ENCODE measurements around the gene SHQ1. TPM values are rescaled to one million over a fixed set of nuclear protein-coding genes. Genes with fewer than 3 reads are reported as not detected.

The SHQ1 gene
- total RNA-seq (10 to 100 TPM; 16.3 to 19.0 TPM), polyA plus RNA-seq (ENCODE audit: insufficient read length in 2 of 2) (10 to 100 TPM; 12.4 to 13.3 TPM)
- long read RNA-seq, donor 1, partial matches to known transcripts = 0 of 3 reads
- long read RNA-seq, donor 1, other reads (novel, unspliced or antisense) = 0 of 3 reads
- long read RNA-seq, donor 2 = 0 reads
- long read RNA-seq, donor 3 = 0 reads
- long read RNA-seq, donor 4, partial matches to known transcripts = 0 of 3 reads
- long read RNA-seq, donor 4, other reads (novel, unspliced or antisense) = 0 of 3 reads

DNA sequence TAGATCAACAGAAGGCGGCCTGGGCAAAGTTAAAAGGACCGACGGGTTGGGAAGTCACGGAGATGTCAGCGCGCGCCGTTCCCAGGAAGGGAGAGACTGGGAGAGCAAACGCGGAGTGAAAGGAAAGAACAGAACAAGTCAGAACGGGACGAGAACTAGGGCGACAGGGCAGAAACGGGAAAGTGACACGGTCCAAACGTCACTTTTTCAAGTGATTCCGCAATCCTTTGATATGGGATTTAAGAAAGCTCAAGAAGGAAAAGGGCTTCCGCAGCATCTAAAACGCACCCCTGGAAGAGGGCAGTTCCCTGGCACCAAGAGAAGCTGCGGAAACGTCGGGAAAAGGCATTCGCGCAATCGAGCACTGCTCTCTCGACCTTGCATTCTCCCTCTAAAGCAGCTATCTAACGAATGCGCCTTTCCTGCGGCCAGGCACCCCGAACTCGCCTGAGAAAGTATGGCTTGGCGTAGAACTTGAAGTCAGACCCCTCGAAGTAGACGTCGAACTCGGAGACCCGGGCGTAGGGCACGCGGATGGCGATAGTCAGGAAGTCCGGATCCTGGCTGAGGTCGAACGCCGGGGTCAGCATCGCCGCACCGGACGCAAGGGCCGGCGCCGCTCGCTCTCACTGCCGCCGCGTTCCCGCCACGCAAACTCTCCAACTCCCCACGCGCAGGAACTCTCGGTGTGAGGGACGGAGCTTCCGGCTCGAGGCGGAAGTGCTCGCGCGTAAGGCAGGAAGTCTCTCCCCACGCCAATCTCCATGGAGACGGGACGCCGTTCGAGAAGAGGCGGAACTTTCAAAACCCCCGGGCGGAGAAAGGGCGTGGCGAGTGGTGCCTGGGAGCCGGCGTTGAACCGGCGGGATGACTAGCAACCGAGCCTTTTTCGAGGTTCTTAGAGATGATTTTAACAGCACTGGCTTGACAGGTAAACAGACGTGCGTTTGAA, at the start of gene SHQ1:
SHQ1 (minus strand) TSS at position 695 of the 952 bp plus-strand sequence; CDS start at position 590, 105 bp downstream.
- under 1% methylated on average over 86 of the region's 86 CpGs for WGBS (ENCODE audit: insufficient coverage)
- Histone ChIP-seq H3K27me3 (ENCODE audit: control insufficient read depth, insufficient read depth, low read length) (peaks cover 4% of the 10 kb centered on the region), H3K4me1 (ENCODE audit: control insufficient read depth, insufficient read depth, low read length) (peaks cover 4% of the 10 kb centered on the region), H3K9me3 (ENCODE audit: control insufficient read depth, insufficient read depth, low read length) (no peaks in the 10 kb centered on the region), H3K27ac (ENCODE audit: low read depth, low read length) (peak within 1 kb of the TSS; percentile 38), H3K36me3 (ENCODE audit: control insufficient read depth, insufficient read depth, low read length) (no peaks in the 10 kb centered on the region), H3K4me3 (ENCODE audit: low read depth, low read length) (peak within 1 kb of the TSS; percentile 65)
- DNase-seq (ENCODE audit: low read depth in 4 of 6, low spot score in 6 of 6) = peak; percentile 84 to 98 (median 91)

- H3K36me3 ChIP-seq (ENCODE audit: control insufficient read depth, insufficient read depth, low read length) = no peaks in the 10 kb centered on the region
- H3K9me3 ChIP-seq (ENCODE audit: control insufficient read depth, insufficient read depth, low read length) = no peaks in the 10 kb centered on the region
- no peak overlapping the region for H3K27ac ChIP-seq (ENCODE audit: low read depth, low read length)
- DNase-seq (ENCODE audit: low read depth in 4 of 6, low spot score in 6 of 6) = no peak
- H3K4me3 ChIP-seq (ENCODE audit: low read depth, low read length) = no peak overlapping the region
- H3K27me3 ChIP-seq (ENCODE audit: control insufficient read depth, insufficient read depth, low read length) = peaks cover 2% of the 10 kb centered on the region
- H3K4me1 ChIP-seq (ENCODE audit: control insufficient read depth, insufficient read depth, low read length) = no peaks in the 10 kb centered on the region
These were observed 49.4 kb upstream of the SHQ1 start for GRCh38 chr3:72897758-72898007.

DNA sequence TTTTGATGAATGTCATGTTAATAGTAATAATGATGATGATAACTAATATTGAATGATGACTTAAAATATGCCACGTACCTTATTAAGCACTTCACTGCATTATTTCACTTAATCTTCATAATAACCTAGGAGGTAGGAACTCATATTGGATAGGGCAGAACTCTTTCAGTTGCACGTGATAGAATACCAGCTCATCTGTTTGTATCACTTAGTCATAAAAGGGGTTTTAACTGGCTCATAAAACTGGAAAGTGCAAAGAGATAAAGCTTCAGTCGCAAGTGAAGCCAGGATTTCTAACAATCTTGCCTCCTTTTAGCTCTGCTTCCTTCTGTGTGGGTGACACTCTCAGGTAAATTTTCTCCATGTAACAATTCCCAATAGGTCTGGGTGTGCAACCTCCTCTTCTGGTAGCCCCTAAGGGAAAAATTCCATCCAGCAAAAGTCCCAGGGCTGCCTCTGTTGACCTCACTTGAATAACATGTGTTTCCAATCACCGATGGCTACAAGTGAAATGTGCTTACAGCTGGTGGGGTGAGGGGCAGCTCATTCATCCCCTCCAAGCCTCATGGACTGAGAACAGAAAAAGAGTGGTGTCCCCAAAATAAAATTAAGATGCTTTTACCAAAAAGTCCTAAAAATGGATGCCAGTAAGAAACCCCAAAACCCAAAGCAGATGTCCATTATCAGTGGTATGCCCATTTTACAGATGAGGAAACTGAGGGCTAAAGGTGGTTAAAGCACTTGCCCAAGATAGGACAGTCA, 48.9 kb upstream of the SHQ1 start:
- H3K27ac ChIP-seq (ENCODE audit: low read depth, low read length) = no peak overlapping the region

DNA sequence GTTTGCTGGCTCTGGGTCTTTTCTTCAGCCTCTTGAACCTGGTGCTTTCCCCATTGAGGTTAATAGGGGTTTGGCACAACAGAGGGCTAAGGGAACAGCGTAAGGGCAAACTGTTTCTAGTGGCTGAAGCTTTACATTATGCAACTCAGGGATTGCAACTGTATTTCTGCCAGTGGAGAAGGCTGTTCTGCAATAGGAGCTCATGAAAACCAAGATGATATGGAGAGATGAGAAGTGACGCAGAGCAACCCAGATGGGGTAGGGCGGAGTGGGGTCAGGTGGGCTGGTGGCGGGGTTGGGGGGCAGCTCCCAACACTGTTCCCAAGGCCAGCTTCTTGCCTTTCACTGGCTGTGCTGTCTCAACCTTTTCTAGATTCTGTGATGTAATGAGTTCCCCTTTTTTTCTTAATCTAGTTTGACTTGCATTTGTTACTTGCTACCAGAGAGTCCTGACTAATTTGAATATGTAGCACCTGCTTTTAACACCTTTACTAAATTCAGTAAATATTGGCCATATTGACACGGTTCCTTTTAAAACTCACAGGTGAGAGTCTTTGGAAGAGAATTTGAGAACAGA, 46.8 kb upstream of the SHQ1 start:
- peaks cover 2% of the 10 kb centered on the region for H3K27me3 ChIP-seq (ENCODE audit: control insufficient read depth, insufficient read depth, low read length)
- no peaks in the 10 kb centered on the region for H3K9me3 ChIP-seq (ENCODE audit: control insufficient read depth, insufficient read depth, low read length)
- no peaks in the 10 kb centered on the region for H3K4me1 ChIP-seq (ENCODE audit: control insufficient read depth, insufficient read depth, low read length)
- no peak overlapping the region for H3K27ac ChIP-seq (ENCODE audit: low read depth, low read length)
- H3K4me3 ChIP-seq (ENCODE audit: low read depth, low read length) = no peak overlapping the region
- DNase-seq (ENCODE audit: low read depth in 4 of 6, low spot score in 6 of 6) = no peak
- WGBS (ENCODE audit: insufficient coverage) = 92% methylated on average over 4 of the region's 5 CpGs
- H3K36me3 ChIP-seq (ENCODE audit: control insufficient read depth, insufficient read depth, low read length) = no peaks in the 10 kb centered on the region

More for the DNA sequence above, 48.9 kb upstream of the SHQ1 start:
- Histone ChIP-seq H3K36me3 (ENCODE audit: control insufficient read depth, insufficient read depth, low read length) (no peaks in the 10 kb centered on the region), H3K27me3 (ENCODE audit: control insufficient read depth, insufficient read depth, low read length) (peaks cover 2% of the 10 kb centered on the region), H3K4me3 (ENCODE audit: low read depth, low read length) (no peak overlapping the region), H3K4me1 (ENCODE audit: control insufficient read depth, insufficient read depth, low read length) (no peaks in the 10 kb centered on the region), H3K9me3 (ENCODE audit: control insufficient read depth, insufficient read depth, low read length) (no peaks in the 10 kb centered on the region)
- WGBS (ENCODE audit: insufficient coverage) = 63% methylated on average over 1 of the region's 4 CpGs
- DNase-seq (ENCODE audit: low read depth in 4 of 6, low spot score in 6 of 6) = no peak

GRCh38 chr3:72892870-72893269, 44.6 kb upstream of the SHQ1 start:
- H3K27ac ChIP-seq (ENCODE audit: low read depth, low read length) = no peak overlapping the region
- DNase-seq (ENCODE audit: low read depth in 4 of 6, low spot score in 6 of 6) = peak in 1 of 6 donors; percentile 1
- peaks cover 5% of the 10 kb centered on the region for H3K27me3 ChIP-seq (ENCODE audit: control insufficient read depth, insufficient read depth, low read length)
- no peaks in the 10 kb centered on the region for H3K9me3 ChIP-seq (ENCODE audit: control insufficient read depth, insufficient read depth, low read length)
- no peaks in the 10 kb centered on the region for H3K4me1 ChIP-seq (ENCODE audit: control insufficient read depth, insufficient read depth, low read length)
- H3K4me3 ChIP-seq (ENCODE audit: low read depth, low read length) = no peak overlapping the region
- no peaks in the 10 kb centered on the region for H3K36me3 ChIP-seq (ENCODE audit: control insufficient read depth, insufficient read depth, low read length)
- 40% methylated on average over 3 of the region's 4 CpGs for WGBS (ENCODE audit: insufficient coverage)

GRCh38 chr3:72892081-72892775, 44.0 kb upstream of the SHQ1 start:
- peak overlapping the region; percentile 75 for H3K27ac ChIP-seq (ENCODE audit: low read depth, low read length)
- no CpG with 5 or more reads among the region's 4 CpGs for WGBS (ENCODE audit: insufficient coverage)
- peak in 2 of 6 donors; percentile 62 to 69 for DNase-seq (ENCODE audit: low read depth in 4 of 6, low spot score in 6 of 6)

GRCh38 chr3:72891053-72891855, 43.0 kb upstream of the SHQ1 start:
- Histone ChIP-seq H3K27ac (ENCODE audit: low read depth, low read length) (peak overlapping the region; percentile 75), H3K9me3 (ENCODE audit: control insufficient read depth, insufficient read depth, low read length) (no peaks in the 10 kb centered on the region), H3K4me1 (ENCODE audit: control insufficient read depth, insufficient read depth, low read length) (peaks cover 4% of the 10 kb centered on the region), H3K27me3 (ENCODE audit: control insufficient read depth, insufficient read depth, low read length) (peaks cover 4% of the 10 kb centered on the region), H3K36me3 (ENCODE audit: control insufficient read depth, insufficient read depth, low read length) (no peaks in the 10 kb centered on the region), H3K4me3 (ENCODE audit: low read depth, low read length) (no peak overlapping the region)
- peak in 1 of 6 donors; percentile 60 for DNase-seq (ENCODE audit: low read depth in 4 of 6, low spot score in 6 of 6)
- 19% methylated on average over 5 of the region's 8 CpGs for WGBS (ENCODE audit: insufficient coverage)

More at GRCh38 chr3:72892081-72892775, 44.0 kb upstream of the SHQ1 start:
- Histone ChIP-seq H3K9me3 (ENCODE audit: control insufficient read depth, insufficient read depth, low read length) (no peaks in the 10 kb centered on the region), H3K36me3 (ENCODE audit: control insufficient read depth, insufficient read depth, low read length) (no peaks in the 10 kb centered on the region), H3K4me3 (ENCODE audit: low read depth, low read length) (no peak overlapping the region), H3K4me1 (ENCODE audit: control insufficient read depth, insufficient read depth, low read length) (no peaks in the 10 kb centered on the region), H3K27me3 (ENCODE audit: control insufficient read depth, insufficient read depth, low read length) (peaks cover 5% of the 10 kb centered on the region)

DNA sequence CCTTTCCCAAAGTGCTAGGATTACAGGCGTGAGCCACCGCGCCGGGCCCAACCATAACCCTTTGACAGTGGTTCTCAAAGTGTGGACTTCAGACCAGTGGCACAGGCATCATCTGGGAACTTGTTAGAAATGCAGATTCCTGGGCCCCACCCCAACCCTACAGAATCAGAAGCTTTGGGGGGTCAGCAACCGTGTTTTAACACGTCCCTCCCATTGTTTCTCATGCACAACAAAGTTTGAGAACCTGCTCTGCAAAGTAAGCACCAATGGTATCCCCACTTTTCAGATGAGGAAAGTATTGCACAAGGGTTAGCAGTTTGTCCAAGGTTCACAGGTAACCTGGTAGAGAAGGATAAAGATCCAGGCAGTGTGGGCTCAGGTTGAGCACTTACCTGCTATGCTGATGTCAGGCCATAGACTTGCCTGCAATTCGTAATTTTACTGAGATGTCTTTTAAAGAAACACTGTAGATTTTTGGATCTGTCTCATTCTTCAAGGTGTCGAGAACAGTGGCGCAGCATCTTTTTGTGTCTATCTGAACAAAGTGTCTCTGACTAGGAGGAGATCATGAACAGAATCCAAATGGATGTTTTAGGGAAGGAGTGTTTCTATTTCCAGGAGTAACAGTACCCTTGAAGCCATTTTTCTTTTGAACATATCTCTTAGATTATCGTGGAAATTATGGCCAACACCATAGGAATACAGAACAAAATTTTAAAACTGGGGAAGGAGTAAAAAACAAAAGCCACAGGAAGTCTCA, 42.1 kb upstream of the SHQ1 start:
- Histone ChIP-seq H3K4me3 (ENCODE audit: low read depth, low read length) (no peak overlapping the region), H3K27me3 (ENCODE audit: control insufficient read depth, insufficient read depth, low read length) (peaks cover 5% of the 10 kb centered on the region), H3K9me3 (ENCODE audit: control insufficient read depth, insufficient read depth, low read length) (no peaks in the 10 kb centered on the region), H3K27ac (ENCODE audit: low read depth, low read length) (peak overlapping the region; percentile 75), H3K36me3 (ENCODE audit: control insufficient read depth, insufficient read depth, low read length) (no peaks in the 10 kb centered on the region), H3K4me1 (ENCODE audit: control insufficient read depth, insufficient read depth, low read length) (peaks cover 4% of the 10 kb centered on the region)
- no peak for DNase-seq (ENCODE audit: low read depth in 4 of 6, low spot score in 6 of 6)
- WGBS (ENCODE audit: insufficient coverage) = 82% methylated on average over 7 of the region's 10 CpGs
